H1 (cell line): ENCODE data around the gene XIRP1. TPM values are rescaled to one million over a fixed set of nuclear protein-coding genes. Genes with fewer than 3 reads are reported as not detected.

Experiments used
- CTCF ChIA-PET: fragments of 300-600 bp; sonication (Branson Sonifier 250); formaldehyde crosslinking; loops from one replicate; lab custom pipeline; 2021; ENCODE audit not compliant: partially characterized antibody; lab: Charles Lee
- POLR2A ChIA-PET: fragments of 300-600 bp; sonication (Branson Sonifier 250); formaldehyde crosslinking; loops from one replicate; lab custom pipeline; 2021; ENCODE audit warnings: inconsistent platforms; ENCODE audit not compliant: partially characterized antibody; lab: Charles Lee
- DNase-seq, 2 experiments: peaks; one replicate each; pipeline versions ENCODE4 v3.0.0 to v3.0.0-alpha.2; 2010 to 2022; ENCODE audit warnings: low spot score in 2 of 2, low read depth in 1 of 2, mixed read lengths in 1 of 2
- FAIRE-seq: peaks from 2 replicates; lab custom pipeline; 2011; peaks lifted over from hg19 to GRCh38; lab: Jason Lieb, UNC
- H2AFZ ChIP-seq: 2 replicates; pipeline ENCODE4 v1.8.1; 2012; ENCODE audit warnings: low read length, inconsistent platforms
- H2AK5ac ChIP-seq: 2 replicates; pipeline ENCODE4 v1.6.1; 2013; ENCODE audit warnings: low read depth, low read length
- H2BK120ac ChIP-seq: replicated peaks from 2 replicates; pipeline ENCODE3; 2013; ENCODE audit warnings: low read depth, low read length, inconsistent platforms
- H2BK12ac ChIP-seq: 2 replicates; pipeline ENCODE4 v1.6.1; 2013; ENCODE audit warnings: low read depth, low read length
- H2BK15ac ChIP-seq: 2 replicates; pipeline ENCODE4 v1.6.1; 2013; ENCODE audit warnings: low read length
- H2BK20ac ChIP-seq: 2 replicates; pipeline ENCODE4 v1.6.1; 2013; ENCODE audit warnings: low read length
- H2BK5ac ChIP-seq: 2 replicates; pipeline ENCODE4 v1.6.1; 2013; ENCODE audit warnings: low read depth, low read length
- H3K14ac ChIP-seq: 2 replicates; pipeline ENCODE4 v1.6.1; 2013; ENCODE audit warnings: inconsistent platforms; ENCODE audit not compliant: insufficient read length
- H3K18ac ChIP-seq: 2 replicates; pipeline ENCODE4 v1.6.1; 2013; ENCODE audit warnings: low read length; ENCODE audit errors: extremely low read depth
- H3K23ac ChIP-seq: 2 replicates; pipeline ENCODE4 v1.6.1; 2013; ENCODE audit warnings: inconsistent platforms; ENCODE audit not compliant: insufficient read length
- H3K23me2 ChIP-seq: 2 replicates; pipeline ENCODE4 v1.6.1; 2013; ENCODE audit warnings: low read depth, low read length
- H3K27ac ChIP-seq: 2 replicates; pipeline ENCODE4 v1.6.1; 2011; ENCODE audit warnings: low read depth, low read length, inconsistent platforms
- H3K27me3 ChIP-seq, 4 experiments: replicated peaks in 1 of 4; 1 replicate in 1 of 4; 2 replicates in 3 of 4; pipeline versions ENCODE4 v1.6.1 to v1.8.1; 2011 to 2013; ENCODE audit warnings: low read length in 3 of 4, mild to moderate bottlenecking in 3 of 4, inconsistent platforms in 2 of 4, mixed read lengths in 2 of 4, moderate library complexity in 1 of 4; ENCODE audit not compliant: control insufficient read depth in 3 of 4, insufficient read depth in 3 of 4; ENCODE audit errors: extremely low read depth in 1 of 4
- H3K36me3 ChIP-seq, 4 experiments: 2 replicates each; pipeline versions ENCODE4 v1.6.1 to v1.8.1; 2011 to 2013; ENCODE audit warnings: mild to moderate bottlenecking in 4 of 4, low read length in 3 of 4, moderate library complexity in 2 of 4, control low read depth in 1 of 4, inconsistent platforms in 1 of 4; ENCODE audit not compliant: insufficient read depth in 4 of 4, control insufficient read depth in 2 of 4
- H3K4ac ChIP-seq: replicated peaks from 2 replicates; pipeline ENCODE3; 2013; ENCODE audit warnings: low read length, low read depth, mixed read lengths, inconsistent platforms; ENCODE audit not compliant: insufficient read length
- H3K4me1 ChIP-seq, 4 experiments: replicated peaks in 1 of 4; 1 replicate in 1 of 4; 2 replicates in 3 of 4; pipeline versions ENCODE4 v1.6.1 to v1.8.1; 2011 to 2013; ENCODE audit warnings: low read length in 3 of 4, inconsistent platforms in 2 of 4, mixed read lengths in 1 of 4; ENCODE audit not compliant: insufficient read depth in 4 of 4, control insufficient read depth in 3 of 4
- H3K4me2 ChIP-seq, 2 experiments: 2 replicates each; pipeline versions ENCODE4 v1.6.1 to v1.8.1; 2011 to 2013; ENCODE audit warnings: low read depth in 2 of 2, low read length in 2 of 2, control low read depth in 1 of 2, inconsistent platforms in 1 of 2, mild to moderate bottlenecking in 1 of 2; ENCODE audit not compliant: insufficient read depth in 1 of 2
- H3K4me3 ChIP-seq, 4 experiments: fragments of 200-600, 300-600 bp in 1 of 4; sonication (generic), shearing (Covaris generic), sonication (Bioruptor Twin) in 1 of 4; 2 replicates each; pipeline versions ENCODE4 v1.5.1 to v1.8.1; 2011 to 2016; ENCODE audit warnings: low read length in 4 of 4, low read depth in 3 of 4, control low read depth in 2 of 4, inconsistent platforms in 2 of 4, mild to moderate bottlenecking in 2 of 4, mixed read lengths in 1 of 4, moderate library complexity in 1 of 4; ENCODE audit not compliant: insufficient read depth in 2 of 4; ENCODE audit errors: extremely low read depth in 1 of 4
- H3K56ac ChIP-seq: replicated peaks from 2 replicates; pipeline ENCODE3; 2013; ENCODE audit warnings: low read depth, mild to moderate bottlenecking, mixed read lengths, low read length, inconsistent platforms; ENCODE audit not compliant: insufficient read length
- H3K79me1 ChIP-seq: 2 replicates; pipeline ENCODE4 v1.6.1; 2013; ENCODE audit warnings: low read depth, low read length, control low read depth
- H3K79me2 ChIP-seq, 2 experiments: 2 replicates each; pipeline versions ENCODE4 v1.6.1 to v1.8.1; 2012 to 2013; ENCODE audit warnings: low read length in 2 of 2, mild to moderate bottlenecking in 2 of 2, inconsistent platforms in 1 of 2; ENCODE audit not compliant: insufficient read depth in 2 of 2, control insufficient read depth in 1 of 2
- H3K9ac ChIP-seq, 4 experiments: replicated peaks in 1 of 4; 1 replicate in 1 of 4; 2 replicates in 3 of 4; pipeline versions ENCODE4 v1.6.1 to v1.8.1; 2011 to 2013; ENCODE audit warnings: low read depth in 3 of 4, low read length in 3 of 4, control low read depth in 2 of 4, mild to moderate bottlenecking in 2 of 4, moderate library complexity in 2 of 4, inconsistent platforms in 1 of 4; ENCODE audit errors: extremely low read depth in 1 of 4
- H3K9me3 ChIP-seq, 2 experiments: 2 replicates each; pipeline versions ENCODE4 v1.6.1 to v1.8.1; 2012 to 2013; ENCODE audit warnings: mild to moderate bottlenecking in 2 of 2, moderate library complexity in 2 of 2, control low read depth in 1 of 2, inconsistent platforms in 1 of 2, low read depth in 1 of 2, low read length in 1 of 2, mixed read lengths in 1 of 2; ENCODE audit not compliant: insufficient read depth in 2 of 2
- H4K20me1 ChIP-seq, 2 experiments: replicated peaks in 1 of 2; 2 replicates each; pipeline versions ENCODE3 to v1.8.1; 2011 to 2013; ENCODE audit warnings: inconsistent platforms in 2 of 2, low read length in 2 of 2, mild to moderate bottlenecking in 1 of 2; ENCODE audit not compliant: insufficient read depth in 2 of 2, control insufficient read depth in 1 of 2
- H4K5ac ChIP-seq: 2 replicates; pipeline ENCODE4 v1.6.1; 2013; ENCODE audit warnings: low read length, low read depth, mixed read lengths, inconsistent platforms; ENCODE audit not compliant: insufficient read length
- H4K8ac ChIP-seq: 2 replicates; pipeline ENCODE4 v1.8.0; 2013; ENCODE audit warnings: mild to moderate bottlenecking, moderate library complexity, low read length, inconsistent platforms; ENCODE audit not compliant: insufficient read depth; ENCODE audit errors: extremely low read depth
- H4K91ac ChIP-seq: replicated peaks from 2 replicates; pipeline ENCODE3; 2013; ENCODE audit warnings: low read length, mixed read lengths, inconsistent platforms; ENCODE audit not compliant: insufficient read length
- CBX5 ChIP-seq: fragments of 300-800, 300-1000 bp; sonication (generic); IDR thresholded peaks from 2 replicates; pipeline ENCODE4 v1.7.1; 2016; ENCODE audit warnings: antibody characterized with exemption, low read length, low read depth
- CBX8 ChIP-seq: fragments of 300-800, 300-1000 bp; sonication (generic); IDR thresholded peaks from 2 replicates; pipeline ENCODE4 v1.7.1; 2016; ENCODE audit warnings: low read depth, low read length, borderline replicate concordance
- CEBPB ChIP-seq: IDR thresholded peaks from 2 replicates; pipeline ENCODE4 v1.6.1; 2012; ENCODE audit warnings: low read depth, low read length
- HDAC2 ChIP-seq, 2 experiments: fragments of 300-600 bp in 1 of 2; sonication (generic) in 1 of 2; IDR thresholded peaks; 2 replicates each; pipeline ENCODE4 v1.6.1; 2011 to 2012; ENCODE audit warnings: low read depth in 2 of 2, low read length in 2 of 2, mild to moderate bottlenecking in 2 of 2, moderate library complexity in 2 of 2, borderline replicate concordance in 1 of 2, inconsistent platforms in 1 of 2
- JUND ChIP-seq: IDR thresholded peaks from 2 replicates; pipeline ENCODE4 v1.6.1; 2011; ENCODE audit warnings: mild to moderate bottlenecking, improper control_type of control experiment, low read length
- POLR2A ChIP-seq, 2 experiments: IDR thresholded peaks; 1 replicate in 1 of 2; 2 replicates in 1 of 2; pipeline ENCODE4 v1.6.1; 2011; ENCODE audit warnings: low read depth in 2 of 2, low read length in 2 of 2, mild to moderate bottlenecking in 2 of 2; ENCODE audit errors: control extremely low read depth in 1 of 2
- SP1 ChIP-seq: IDR thresholded peaks from 2 replicates; pipeline ENCODE4 v1.6.1; 2011; ENCODE audit warnings: low read depth, low read length
- SP4 ChIP-seq: IDR thresholded peaks from 2 replicates; pipeline ENCODE4 v1.6.1; 2012; ENCODE audit warnings: low read length, inconsistent platforms
- SRF ChIP-seq: IDR thresholded peaks from 2 replicates; pipeline ENCODE4 v1.6.1; 2011; ENCODE audit warnings: mild to moderate bottlenecking, low read depth, low read length, moderate library complexity
- TEAD4 ChIP-seq: IDR thresholded peaks from 2 replicates; pipeline ENCODE4 v1.6.1; 2012; ENCODE audit warnings: low read depth, low read length, inconsistent platforms, mixed read lengths
- whole genome bisulfite sequencing, 2 experiments: shearing (Covaris generic) in 1 of 2; methylation state at CpG; one replicate each; pipeline versions ENCODE4 v1.1.6 to v1.1.7; 2013 to 2015; ENCODE audit warnings: low lambda C conversion rate in 2 of 2, mixed read lengths in 2 of 2, inconsistent platforms in 1 of 2, low coverage in 1 of 2, missing lambda C conversion rate in 1 of 2; ENCODE audit not compliant: insufficient replicate concordance in 2 of 2, insufficient coverage in 1 of 2, insufficient read length in 1 of 2; ENCODE audit errors: extremely low coverage in 1 of 2, missing lambda C conversion rate in 1 of 2; 5-methylcytosine and 5-hydroxymethylcytosine counted together
- polyA plus RNA-seq, 7 experiments: library from polyadenylated mRNA; depleted of rRNA in 3 of 7; stranded (reverse) in 5 of 7; unstranded in 2 of 7; fragments of >200 nt in 5 of 7; fragments of 200-250 nt in 2 of 7; gene quantifications; 1 replicate in 5 of 7; 2 replicates in 1 of 7; 4 replicates in 1 of 7; pipeline versions ENCODE4 v1.2.1 to v1.2.3, GENCODE V29; 2011 to 2013; ENCODE audit warnings: missing spikeins in 2 of 7, mixed read lengths in 2 of 7
- total RNA-seq: library from RNA; stranded (reverse); fragmentation: NEBNext Ultra II Directional; extraction: Animal tissue kit (Norgen Biotek cat#: 25700); gene quantifications from 2 replicates; pipeline ENCODE4 v1.2.1, GENCODE V29; 2021
- TF ChIP-seq, protein P1 (sequence below): IDR thresholded peaks from 2 replicates; pipeline ENCODE4 v1.6.1; 2012; ENCODE audit warnings: inconsistent platforms
- TF ChIP-seq, protein P2 (sequence below): IDR thresholded peaks from 2 replicates; pipeline ENCODE4 v1.6.1; 2011; ENCODE audit warnings: low read length, improper control_type of control experiment

The XIRP1 gene
- total and polyA plus RNA-seq, 2 of the 8 experiments (the other 6 are each of a cell fraction or from before 2014, with no cell fraction given): not detected

DNA sequence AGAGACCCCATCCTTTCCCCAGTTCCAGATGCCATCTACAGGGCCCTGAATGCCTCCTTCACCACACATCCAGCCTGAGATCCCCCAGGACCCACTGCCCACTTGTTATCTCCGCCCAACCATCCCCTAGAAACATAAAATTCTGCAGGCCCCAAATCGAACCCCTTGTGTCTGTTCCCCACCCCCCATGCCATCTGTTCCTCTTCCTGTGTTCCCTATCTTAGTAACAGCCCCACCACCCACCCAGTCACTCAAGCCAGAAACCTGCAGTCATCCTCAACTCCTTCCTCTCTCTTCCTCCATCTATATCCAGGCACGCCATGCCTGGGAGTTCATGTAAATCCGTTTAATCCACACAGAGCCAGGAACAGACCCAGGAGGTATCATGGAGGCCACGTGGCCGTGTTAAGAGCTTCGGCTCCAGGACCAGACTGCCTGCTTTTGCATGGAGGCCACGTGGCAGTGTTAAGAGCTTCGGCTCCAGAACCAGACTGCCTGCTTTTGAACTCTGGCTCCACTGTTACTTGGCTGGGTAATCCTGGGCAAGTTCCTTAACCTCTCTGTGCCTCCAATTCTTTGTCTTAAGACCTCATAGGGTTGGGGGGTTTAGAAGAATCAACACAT, 43.8 kb downstream of the XIRP1 start:
- Histone ChIP-seq H4K20me1 (peaks cover 7 to 36% of the 10 kb centered on the region in 2 experiments), H3K4ac (no peak overlapping the region), H3K9me3 (no peaks in the 10 kb centered on the region), H2AK5ac (peak overlapping the region; percentile 84; the same call in 1 of the 2 replicates), H3K4me3 (no peak overlapping the region), H2BK5ac (peak overlapping the region; percentile 96), H2BK20ac (no peak overlapping the region), H3K14ac (no peak overlapping the region), H3K27ac (no peak overlapping the region), H3K36me3 (peaks cover 6 to 27% (median 14%) of the 10 kb centered on the region in 4 experiments; a peak in 5 of 8 replicates), H3K23ac (no peak overlapping the region), H4K5ac (no peak overlapping the region), H3K18ac (peak overlapping the region; percentile 68), H3K27me3 (no peaks in the 10 kb centered on the region), H3K9ac (0 out of 7 replicates have a peak overlapping the region, but pooled peaks of 1 of the 4 experiments have one; percentile 19), H4K91ac (peak overlapping the region; percentile 20), H3K79me2 (peaks cover 14 to 44% of the 10 kb centered on the region in 2 experiments), H2BK12ac (peak overlapping the region; percentile 56; the same call in 1 of the 2 replicates), H3K23me2 (peaks cover 16% of the 10 kb centered on the region), H3K79me1 (peaks cover 16% of the 10 kb centered on the region; the same call in 1 of the 2 replicates), H3K4me1 (peaks cover 17 to 54% (median 36%) of the 10 kb centered on the region in 4 experiments), H4K8ac (0 out of 2 replicates have a peak overlapping the region, but pooled peaks have one; percentile 20), H2AFZ (no peak overlapping the region), H2BK120ac (no peak overlapping the region), H3K56ac (no peak overlapping the region), H2BK15ac (peak overlapping the region; percentile 65; the same call in 1 of the 2 replicates), H3K4me2 (peak overlapping the region in 1 of 2 experiments; percentile 9; a peak in 2 of 4 replicates)
- CTCF ChIA-PET: interaction anchor here (0.6 kb wide), 1 partner anchor 15 kb away, joined by 3 read pairs; no protein-coding TSS in a partner anchor
- WGBS, 2 experiments: 77% methylated on average over 7 of the region's 9 CpGs; no CpG with 5 or more reads in 1 of the 2 experiments
- no peak for FAIRE-seq
- POLR2A ChIA-PET: no interaction called here
- no peak for DNase-seq
- TF ChIP-seq CEBPB (no peak), JUND (no peak), CBX5 (no peak), HDAC2 (IDR thresholded peaks at IDR 0.05; ENCODE audit: borderline replicate concordance in 1 of 2, low read depth in 2 of 2, low read length in 2 of 2) (no peak), SP4 (no peak), POLR2A (IDR thresholded peaks at IDR 0.05; ENCODE audit: control extremely low read depth in 1 of 2, low read depth in 2 of 2, low read length in 2 of 2) (no peak), CBX8 (no peak), SRF (no peak), SP1 (no peak), TEAD4 (no peak)
- TF ChIP-seq, protein P1, sequence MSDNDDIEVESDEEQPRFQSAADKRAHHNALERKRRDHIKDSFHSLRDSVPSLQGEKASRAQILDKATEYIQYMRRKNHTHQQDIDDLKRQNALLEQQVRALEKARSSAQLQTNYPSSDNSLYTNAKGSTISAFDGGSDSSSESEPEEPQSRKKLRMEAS: no peak; the same call in 1 of the 2 replicates
- TF ChIP-seq, protein P2, sequence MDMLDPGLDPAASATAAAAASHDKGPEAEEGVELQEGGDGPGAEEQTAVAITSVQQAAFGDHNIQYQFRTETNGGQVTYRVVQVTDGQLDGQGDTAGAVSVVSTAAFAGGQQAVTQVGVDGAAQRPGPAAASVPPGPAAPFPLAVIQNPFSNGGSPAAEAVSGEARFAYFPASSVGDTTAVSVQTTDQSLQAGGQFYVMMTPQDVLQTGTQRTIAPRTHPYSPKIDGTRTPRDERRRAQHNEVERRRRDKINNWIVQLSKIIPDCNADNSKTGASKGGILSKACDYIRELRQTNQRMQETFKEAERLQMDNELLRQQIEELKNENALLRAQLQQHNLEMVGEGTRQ: no peak
